IMR-90 (cell line): ENCODE measurements around the gene ABT1. TPM values are rescaled to one million over a fixed set of nuclear protein-coding genes. Genes with fewer than 3 reads are reported as not detected.

Experiments
- ATAC-seq: fragments of 200-7000 bp; cut with Tn5 transposase; 2 replicates; pipeline ENCODE4 v1.9.1; 2020; ENCODE audit warnings: low read depth, mild to moderate bottlenecking, moderate library complexity
- BruUV-seq: library from RNA; stranded (reverse); fragments of 400-500 nt; replicated peaks from 2 replicates; lab custom pipeline; 2021; lab: Mats Ljungman, UMichigan
- CTCF ChIA-PET: fragments of 300-600 bp; formaldehyde crosslinking; extraction: SDS; loops from one replicate; lab custom pipeline; 2021; ENCODE audit warnings: antibody characterized with exemption; lab: Yijun Ruan, JAX
- POLR2A ChIA-PET: fragments of 300-600 bp; sonication (Branson Sonifier 250); formaldehyde crosslinking; loops from one replicate; lab custom pipeline; 2022; ENCODE audit warnings: antibody characterized with exemption; ENCODE audit not compliant: unreplicated experiment; lab: Charles Lee
- DNase-seq: peaks from one replicate; pipeline ENCODE4 v3.0.0; 2013
- H2AFZ ChIP-seq: replicated peaks from 2 replicates; pipeline ENCODE3; 2013; ENCODE audit warnings: low read length, mild to moderate bottlenecking; ENCODE audit not compliant: poor library complexity
- H2AK5ac ChIP-seq: 2 replicates; pipeline ENCODE4 v1.6.1; 2013; ENCODE audit warnings: low read depth, low read length, inconsistent platforms
- H2AK9ac ChIP-seq: replicated peaks from 2 replicates; pipeline ENCODE3; 2013; ENCODE audit warnings: mild to moderate bottlenecking, low read depth, low read length, moderate library complexity; ENCODE audit not compliant: poor library complexity
- H2BK120ac ChIP-seq: 2 replicates; pipeline ENCODE4 v1.6.1; 2013; ENCODE audit warnings: low read depth, low read length, inconsistent platforms
- H2BK15ac ChIP-seq: 3 replicates; pipeline ENCODE4 v1.6.1; 2013; ENCODE audit warnings: low read depth, low read length, inconsistent platforms
- H2BK20ac ChIP-seq: 2 replicates; pipeline ENCODE4 v1.6.1; 2013; ENCODE audit warnings: low read depth, mild to moderate bottlenecking, inconsistent platforms, low read length, moderate library complexity
- H2BK5ac ChIP-seq: 2 replicates; pipeline ENCODE4 v1.6.1; 2013; ENCODE audit warnings: mild to moderate bottlenecking, low read depth, low read length, inconsistent platforms; ENCODE audit not compliant: poor library complexity, severe bottlenecking
- H3K14ac ChIP-seq: replicated peaks from 2 replicates; pipeline ENCODE4 v1.6.1; 2013; ENCODE audit warnings: low read depth, low read length, inconsistent platforms
- H3K18ac ChIP-seq: 2 replicates; pipeline ENCODE4 v1.6.1; 2013; ENCODE audit warnings: low read depth, low read length, control low read depth
- H3K23ac ChIP-seq: 2 replicates; pipeline ENCODE4 v1.6.1; 2013; ENCODE audit warnings: low read depth, low read length, inconsistent platforms
- H3K27ac ChIP-seq: 2 replicates; pipeline ENCODE4 v1.5.1; 2013; ENCODE audit warnings: mild to moderate bottlenecking, control low read depth, low read length; ENCODE audit not compliant: insufficient read depth
- H3K27me3 ChIP-seq: 2 replicates; pipeline ENCODE4 v1.6.1; 2013; ENCODE audit warnings: low read length; ENCODE audit not compliant: control insufficient read depth, insufficient read depth
- H3K36me3 ChIP-seq: 2 replicates; pipeline ENCODE4 v1.6.1; 2013; ENCODE audit warnings: low read length, mixed read lengths; ENCODE audit not compliant: control insufficient read depth, insufficient read depth
- H3K4ac ChIP-seq: 2 replicates; pipeline ENCODE4 v1.6.1; 2013; ENCODE audit warnings: low read depth, low read length, inconsistent platforms
- H3K4me1 ChIP-seq: 2 replicates; pipeline ENCODE4 v1.6.1; 2013; ENCODE audit warnings: low read length, mixed read lengths; ENCODE audit not compliant: control insufficient read depth, insufficient read depth
- H3K4me2 ChIP-seq: 2 replicates; pipeline ENCODE4 v1.6.1; 2013; ENCODE audit warnings: low read depth, mild to moderate bottlenecking, control low read depth, low read length, moderate library complexity
- H3K4me3 ChIP-seq: 2 replicates; pipeline ENCODE4 v1.5.1; 2013; ENCODE audit warnings: low read depth, mild to moderate bottlenecking, control low read depth, low read length, moderate library complexity; ENCODE audit not compliant: insufficient read depth
- H3K56ac ChIP-seq: 2 replicates; pipeline ENCODE4 v1.6.1; 2013; ENCODE audit warnings: low read length, inconsistent platforms; ENCODE audit not compliant: insufficient read depth; ENCODE audit errors: extremely low read depth
- H3K79me1 ChIP-seq, 2 experiments: 2 replicates each; pipeline ENCODE4 v1.6.1; 2013; ENCODE audit warnings: low read length in 2 of 2, inconsistent platforms in 1 of 2, low read depth in 1 of 2
- H3K9ac ChIP-seq: 2 replicates; pipeline ENCODE4 v1.6.1; 2013; ENCODE audit warnings: low read depth, low read length, control low read depth
- H3K9me1 ChIP-seq: 2 replicates; pipeline ENCODE4 v1.6.1; 2013; ENCODE audit warnings: low read length, inconsistent platforms; ENCODE audit not compliant: insufficient read depth
- H3K9me3 ChIP-seq: 2 replicates; pipeline ENCODE4 v1.6.1; 2013; ENCODE audit warnings: low read length; ENCODE audit not compliant: control insufficient read depth, insufficient read depth
- H4K20me1 ChIP-seq: 2 replicates; pipeline ENCODE4 v1.6.1; 2013; ENCODE audit warnings: low read length, inconsistent platforms; ENCODE audit not compliant: insufficient read depth
- H4K5ac ChIP-seq: 2 replicates; pipeline ENCODE4 v1.6.1; 2013; ENCODE audit warnings: mild to moderate bottlenecking, low read depth, low read length, control low read depth
- H4K8ac ChIP-seq, 2 experiments: 2 replicates each; pipeline ENCODE4 v1.6.1; 2013; ENCODE audit warnings: low read depth in 2 of 2, low read length in 2 of 2, control low read depth in 1 of 2, inconsistent platforms in 1 of 2
- H4K91ac ChIP-seq: 2 replicates; pipeline ENCODE4 v1.6.1; 2013; ENCODE audit warnings: low read depth, low read length, inconsistent platforms; ENCODE audit not compliant: insufficient read depth
- BHLHE40 ChIP-seq: fragments of 150-350 bp; IDR thresholded peaks from 2 replicates; pipeline ENCODE4 v1.6.1; 2016; ENCODE audit warnings: mild to moderate bottlenecking, low read depth, low read length
- CEBPB ChIP-seq: IDR thresholded peaks from 2 replicates; pipeline ENCODE4 v1.6.1; 2012; ENCODE audit warnings: low read depth, low read length, improper control_type of control experiment
- CHD1 ChIP-seq: IDR thresholded peaks from 2 replicates; pipeline ENCODE4 v1.6.1; 2012; ENCODE audit warnings: low read depth, low read length, improper control_type of control experiment
- FOS ChIP-seq: fragments of 150-350 bp; IDR thresholded peaks from 2 replicates; pipeline ENCODE4 v1.6.1; 2016; ENCODE audit warnings: low read depth, low read length
- MAFK ChIP-seq: IDR thresholded peaks from 2 replicates; pipeline ENCODE4 v1.6.1; 2012; ENCODE audit warnings: low read depth, low read length, improper control_type of control experiment
- MAZ ChIP-seq: IDR thresholded peaks from 2 replicates; pipeline ENCODE4 v1.6.1; 2012; ENCODE audit warnings: low read depth, mild to moderate bottlenecking, low read length, improper control_type of control experiment, moderate library complexity, borderline replicate concordance
- MXI1 ChIP-seq: IDR thresholded peaks from 2 replicates; pipeline ENCODE4 v1.6.1; 2012; ENCODE audit warnings: low read depth, mild to moderate bottlenecking, low read length, moderate library complexity, borderline replicate concordance
- NFE2L2 ChIP-seq: fragments of 150-350 bp; IDR thresholded peaks from 2 replicates; pipeline ENCODE4 v1.6.1; 2016; ENCODE audit warnings: low read depth, mild to moderate bottlenecking, low read length
- POLR2A ChIP-seq: IDR thresholded peaks from 2 replicates; pipeline ENCODE4 v1.6.1; 2012; ENCODE audit warnings: mild to moderate bottlenecking, low read depth, low read length
- RAD21 ChIP-seq: IDR thresholded peaks from 2 replicates; pipeline ENCODE4 v1.6.1; 2012; ENCODE audit warnings: low read length, improper control_type of control experiment
- RCOR1 ChIP-seq: IDR thresholded peaks from 2 replicates; pipeline ENCODE4 v1.6.1; 2012; ENCODE audit warnings: mild to moderate bottlenecking, low read length, improper control_type of control experiment; ENCODE audit not compliant: insufficient replicate concordance
- RFX5 ChIP-seq: IDR thresholded peaks from 2 replicates; pipeline ENCODE4 v1.8.0; 2012; ENCODE audit warnings: low read depth, mild to moderate bottlenecking, low read length, moderate library complexity
- SMC3 ChIP-seq: fragments of 150-350 bp; IDR thresholded peaks from 2 replicates; pipeline ENCODE4 v1.6.1; 2016; ENCODE audit warnings: low read depth, mild to moderate bottlenecking, antibody characterized with exemption, low read length, moderate library complexity
- WGBS, 2 experiments: methylation state at CpG; one replicate each; pipeline versions ENCODE4 v1.1.5 to v1.1.7; 2013; ENCODE audit warnings: missing lambda C conversion rate in 2 of 2; ENCODE audit not compliant: insufficient read length in 1 of 2; ENCODE audit errors: extremely low coverage in 2 of 2; 5-methylcytosine and 5-hydroxymethylcytosine counted together
- dilution Hi-C: fragments of 300-500 bp; cut with HindIII; formaldehyde crosslinking; loops from one replicate; pipeline ENCODE4 v1.14.3; 2018; ENCODE audit warnings: low sequenced_read_pairs; ENCODE audit not compliant: unreplicated experiment
- in situ Hi-C: fragments of 300-500 bp; cut with MboI; formaldehyde crosslinking; loops from 3 replicates; pipeline ENCODE4 v1.14.3; 2019; ENCODE audit warnings: low sequenced_read_pairs, inconsistent platforms, mixed read lengths
- intact Hi-C: fragments of 100-400 bp; cut with micrococcal nuclease; formaldehyde crosslinking; loops from 2 replicates; pipeline ENCODE4 v1.10.0; 2022
- polyA plus RNA-seq, 3 experiments: library from polyadenylated mRNA; depleted of rRNA; stranded (reverse); fragments of >200 nt; gene quantifications; 2 replicates each; pipeline ENCODE4 v1.2.3, GENCODE V29; 2012; ENCODE audit warnings: low replicate concordance in 1 of 3
- total RNA-seq: library from RNA; depleted of rRNA; stranded (reverse); fragments of >200 nt; gene quantifications from 2 replicates; pipeline ENCODE4 v1.2.3, GENCODE V29; 2012
- TF ChIP-seq, protein P1 (sequence below): fragments of 150-350 bp; IDR thresholded peaks from 2 replicates; pipeline ENCODE4 v1.6.1; 2017; ENCODE audit warnings: mild to moderate bottlenecking, antibody characterized with exemption, low read length, low read depth
- TF ChIP-seq, protein P2 (sequence below): fragments of 150-350 bp; IDR thresholded peaks from 2 replicates; pipeline ENCODE4 v1.6.1; 2016; ENCODE audit warnings: low read depth, mild to moderate bottlenecking, low read length, moderate library complexity, borderline replicate concordance
- TF ChIP-seq, protein P3 (sequence below): conservative IDR thresholded peaks from 2 replicates; pipeline ENCODE4 v1.5.1; 2012; ENCODE audit warnings: mild to moderate bottlenecking, low read depth, low read length, improper control_type of control experiment

Gene ABT1
- total and polyA plus RNA-seq, 2 of the 4 experiments (the other 2 are of a cell fraction) = 15.2 to 15.4 TPM

GRCh38 chr6:26624557-26624956, 27.8 kb downstream of the ABT1 start:
- H3K4ac ChIP-seq = no peak overlapping the region
- H3K23ac ChIP-seq = no peak overlapping the region
- dilution Hi-C loops = no loop called here
- H3K4me2 ChIP-seq = no peak overlapping the region
- WGBS, 2 experiments = no CpG with 5 or more reads among the region's 1 CpG
- ChIA-PET POLR2A (no interaction called here), CTCF (no interaction called here)
- no peak overlapping the region for H3K14ac ChIP-seq
- no TSS peak for BruUV-seq
- no peak overlapping the region for H2BK5ac ChIP-seq
- H2BK15ac ChIP-seq = no peak overlapping the region
- TF ChIP-seq, protein P1, sequence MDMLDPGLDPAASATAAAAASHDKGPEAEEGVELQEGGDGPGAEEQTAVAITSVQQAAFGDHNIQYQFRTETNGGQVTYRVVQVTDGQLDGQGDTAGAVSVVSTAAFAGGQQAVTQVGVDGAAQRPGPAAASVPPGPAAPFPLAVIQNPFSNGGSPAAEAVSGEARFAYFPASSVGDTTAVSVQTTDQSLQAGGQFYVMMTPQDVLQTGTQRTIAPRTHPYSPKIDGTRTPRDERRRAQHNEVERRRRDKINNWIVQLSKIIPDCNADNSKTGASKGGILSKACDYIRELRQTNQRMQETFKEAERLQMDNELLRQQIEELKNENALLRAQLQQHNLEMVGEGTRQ = no peak
- TF ChIP-seq SMC3 = no peak
- TF ChIP-seq CEBPB = no peak
- TF ChIP-seq MXI1 = no peak
- TF ChIP-seq, protein P2, sequence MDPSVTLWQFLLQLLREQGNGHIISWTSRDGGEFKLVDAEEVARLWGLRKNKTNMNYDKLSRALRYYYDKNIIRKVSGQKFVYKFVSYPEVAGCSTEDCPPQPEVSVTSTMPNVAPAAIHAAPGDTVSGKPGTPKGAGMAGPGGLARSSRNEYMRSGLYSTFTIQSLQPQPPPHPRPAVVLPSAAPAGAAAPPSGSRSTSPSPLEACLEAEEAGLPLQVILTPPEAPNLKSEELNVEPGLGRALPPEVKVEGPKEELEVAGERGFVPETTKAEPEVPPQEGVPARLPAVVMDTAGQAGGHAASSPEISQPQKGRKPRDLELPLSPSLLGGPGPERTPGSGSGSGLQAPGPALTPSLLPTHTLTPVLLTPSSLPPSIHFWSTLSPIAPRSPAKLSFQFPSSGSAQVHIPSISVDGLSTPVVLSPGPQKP = no peak
- TF ChIP-seq BHLHE40 = no peak
- TF ChIP-seq CHD1 = no peak
- no peak for TF ChIP-seq MAFK
- no peak for TF ChIP-seq RAD21
- no peak for TF ChIP-seq MAZ
- no peak for TF ChIP-seq POLR2A
- no peak for TF ChIP-seq RFX5
- TF ChIP-seq RCOR1 = no peak
- no peak for TF ChIP-seq NFE2L2
- TF ChIP-seq, protein P3, sequence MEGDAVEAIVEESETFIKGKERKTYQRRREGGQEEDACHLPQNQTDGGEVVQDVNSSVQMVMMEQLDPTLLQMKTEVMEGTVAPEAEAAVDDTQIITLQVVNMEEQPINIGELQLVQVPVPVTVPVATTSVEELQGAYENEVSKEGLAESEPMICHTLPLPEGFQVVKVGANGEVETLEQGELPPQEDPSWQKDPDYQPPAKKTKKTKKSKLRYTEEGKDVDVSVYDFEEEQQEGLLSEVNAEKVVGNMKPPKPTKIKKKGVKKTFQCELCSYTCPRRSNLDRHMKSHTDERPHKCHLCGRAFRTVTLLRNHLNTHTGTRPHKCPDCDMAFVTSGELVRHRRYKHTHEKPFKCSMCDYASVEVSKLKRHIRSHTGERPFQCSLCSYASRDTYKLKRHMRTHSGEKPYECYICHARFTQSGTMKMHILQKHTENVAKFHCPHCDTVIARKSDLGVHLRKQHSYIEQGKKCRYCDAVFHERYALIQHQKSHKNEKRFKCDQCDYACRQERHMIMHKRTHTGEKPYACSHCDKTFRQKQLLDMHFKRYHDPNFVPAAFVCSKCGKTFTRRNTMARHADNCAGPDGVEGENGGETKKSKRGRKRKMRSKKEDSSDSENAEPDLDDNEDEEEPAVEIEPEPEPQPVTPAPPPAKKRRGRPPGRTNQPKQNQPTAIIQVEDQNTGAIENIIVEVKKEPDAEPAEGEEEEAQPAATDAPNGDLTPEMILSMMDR = no peak
- TF ChIP-seq FOS = no peak
- no peak overlapping the region for H3K56ac ChIP-seq
- DNase-seq = no peak
- no peak overlapping the region for H3K18ac ChIP-seq
- no peak overlapping the region for H4K91ac ChIP-seq
- no peaks in the 10 kb centered on the region for H3K9me1 ChIP-seq
- H3K9ac ChIP-seq = no peak overlapping the region
- H2AK9ac ChIP-seq = no peak overlapping the region
- no peaks in the 10 kb centered on the region for H4K20me1 ChIP-seq
- H4K8ac ChIP-seq = no peak overlapping the region
- no peaks in the 10 kb centered on the region for H3K36me3 ChIP-seq
- no peaks in the 10 kb centered on the region for H3K4me1 ChIP-seq
- no peak for ATAC-seq
- no peak overlapping the region for H2BK120ac ChIP-seq
- no peaks in the 10 kb centered on the region for H3K9me3 ChIP-seq
- in situ Hi-C loops = no loop called here
- intact Hi-C loops = no loop called here
- H3K27ac ChIP-seq = no peak overlapping the region
- H3K4me3 ChIP-seq = no peak overlapping the region
- no peak overlapping the region for H2AK5ac ChIP-seq
- H2AFZ ChIP-seq = no peak overlapping the region
- H3K79me1 ChIP-seq = no peaks in the 10 kb centered on the region
- H4K5ac ChIP-seq = no peak overlapping the region
- H2BK20ac ChIP-seq = no peak overlapping the region
- H3K27me3 ChIP-seq = no peaks in the 10 kb centered on the region
